ENCODE measurements around the gene MRPL34.
"Not testable (repeated sequence)": the region's sequence is repeated elsewhere in the genome, so short reads cannot be mapped to it uniquely, and the experiment has no call there.

Gene MRPL34

DNA sequence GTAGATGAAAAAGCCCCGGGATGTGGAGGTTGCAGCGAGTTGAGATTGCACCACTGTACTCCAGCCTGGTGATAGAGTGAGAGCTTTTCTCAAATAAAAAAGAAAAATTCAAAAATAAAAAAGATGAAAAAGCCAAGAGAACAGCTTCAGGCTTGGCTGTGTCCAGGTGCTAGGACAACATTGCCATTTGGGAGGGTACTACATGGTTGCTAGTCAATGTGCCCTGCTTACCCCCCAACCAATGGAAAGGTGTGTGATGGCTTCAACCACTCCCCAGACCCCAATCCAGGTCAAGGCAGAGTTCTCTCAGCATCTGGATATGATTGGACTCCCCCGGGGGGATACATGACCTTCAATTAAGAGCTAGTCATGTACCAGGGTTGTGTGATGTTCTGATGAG, 26.2 kb upstream of the MRPL34 start:
- Mint-ChIP-seq H3K4me3 (no peak overlapping the region), H3K27ac (no peak overlapping the region), H3K4me1 (peaks cover 25% of the 10 kb centered on the region), H3K9me3 (no peaks in the 10 kb centered on the region), H3K36me3 (peaks cover 38% of the 10 kb centered on the region), H3K27me3 (no peaks in the 10 kb centered on the region)
- no peak for ATAC-seq

GRCh38 chr19:17281391-17282304, 24.0 kb upstream of the MRPL34 start, which contains the start of gene ANKLE1:
TSS of gene ANKLE1 (plus strand) at chr19:17281901. CDS start at chr19:17281921, 20 bp downstream.
- H3K4me1 Mint-ChIP-seq: peaks cover 25% of the 10 kb centered on the region
- no peaks in the 10 kb centered on the region for H3K9me3 Mint-ChIP-seq
- H3K36me3 Mint-ChIP-seq: peaks cover 36% of the 10 kb centered on the region
- peak; percentile 83 for ATAC-seq
- no peaks in the 10 kb centered on the region for H3K27me3 Mint-ChIP-seq
- H3K4me3 Mint-ChIP-seq: peak within 1 kb of the TSS; percentile 87
- H3K27ac Mint-ChIP-seq: peak within 1 kb of the TSS; percentile 83

- H3K27me3 Mint-ChIP-seq: no peaks in the 10 kb centered on the region
- H3K4me1 Mint-ChIP-seq: peaks cover 25% of the 10 kb centered on the region
- H3K27ac Mint-ChIP-seq: peak overlapping the region; percentile 83
- peak; percentile 90 for ATAC-seq
- H3K9me3 Mint-ChIP-seq: no peaks in the 10 kb centered on the region
- H3K36me3 Mint-ChIP-seq: peaks cover 29% of the 10 kb centered on the region
- H3K4me3 Mint-ChIP-seq: peak overlapping the region; percentile 87
These were observed 23.1 kb upstream of the MRPL34 start for GRCh38 chr19:17282488-17283125.

DNA sequence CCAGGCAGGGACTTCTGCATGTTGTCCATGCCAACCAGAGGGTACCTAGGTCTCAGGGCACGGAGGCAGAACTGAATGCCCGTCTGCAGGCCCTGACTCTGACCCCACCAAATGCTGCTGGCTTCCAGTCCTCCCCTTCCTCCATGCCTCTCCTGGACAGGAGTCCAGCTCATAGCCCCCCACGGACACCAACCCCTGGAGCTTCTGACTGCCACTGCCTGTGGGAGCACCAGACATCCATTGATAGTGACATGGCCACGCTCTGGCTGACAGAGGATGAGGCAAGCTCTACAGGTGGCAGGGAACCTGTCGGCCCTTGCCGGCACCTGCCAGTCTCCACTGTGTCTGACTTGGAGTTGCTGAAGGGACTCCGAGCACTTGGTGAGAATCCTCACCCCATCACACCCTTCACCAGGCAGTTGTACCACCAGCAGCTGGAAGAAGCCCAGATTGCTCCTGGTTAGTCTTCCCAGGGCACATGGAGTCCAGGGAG, 22.1 kb upstream of the MRPL34 start:
- Mint-ChIP-seq H3K36me3 (peaks cover 26% of the 10 kb centered on the region), H3K4me1 (peaks cover 25% of the 10 kb centered on the region), H3K4me3 (no peak overlapping the region), H3K27me3 (no peaks in the 10 kb centered on the region), H3K9me3 (no peaks in the 10 kb centered on the region), H3K27ac (no peak overlapping the region)
- no peak for ATAC-seq

GRCh38 chr19:17285415-17286135, 20.1 kb upstream of the MRPL34 start:
- H3K4me1 Mint-ChIP-seq: peaks cover 25% of the 10 kb centered on the region
- no peak overlapping the region for H3K4me3 Mint-ChIP-seq
- H3K27ac Mint-ChIP-seq: no peak overlapping the region
- no peaks in the 10 kb centered on the region for H3K27me3 Mint-ChIP-seq
- ATAC-seq: no peak
- no peaks in the 10 kb centered on the region for H3K9me3 Mint-ChIP-seq
- peaks cover 26% of the 10 kb centered on the region for H3K36me3 Mint-ChIP-seq

GRCh38 chr19:17286263-17286662, 19.4 kb upstream of the MRPL34 start:
- Mint-ChIP-seq H3K36me3 (peaks cover 26% of the 10 kb centered on the region), H3K4me1 (peaks cover 23% of the 10 kb centered on the region), H3K27me3 (no peaks in the 10 kb centered on the region), H3K4me3 (no peak overlapping the region), H3K9me3 (no peaks in the 10 kb centered on the region), H3K27ac (no peak overlapping the region)
- ATAC-seq: no peak

GRCh38 chr19:17286752-17287151, 18.9 kb upstream of the MRPL34 start:
- Mint-ChIP-seq H3K36me3 (peaks cover 26% of the 10 kb centered on the region), H3K9me3 (no peaks in the 10 kb centered on the region), H3K4me1 (peaks cover 20% of the 10 kb centered on the region), H3K27me3 (no peaks in the 10 kb centered on the region), H3K27ac (no peak overlapping the region), H3K4me3 (no peak overlapping the region)
- no peak for ATAC-seq

- peak; percentile 37 for ATAC-seq
- H3K4me3 Mint-ChIP-seq: no peak overlapping the region
- peaks cover 16% of the 10 kb centered on the region for H3K36me3 Mint-ChIP-seq
- H3K27me3 Mint-ChIP-seq: no peaks in the 10 kb centered on the region
- no peaks in the 10 kb centered on the region for H3K9me3 Mint-ChIP-seq
- peaks cover 11% of the 10 kb centered on the region for H3K4me1 Mint-ChIP-seq
- no peak overlapping the region for H3K27ac Mint-ChIP-seq
These were observed 16.2 kb upstream of the MRPL34 start for GRCh38 chr19:17289489-17289888.

DNA sequence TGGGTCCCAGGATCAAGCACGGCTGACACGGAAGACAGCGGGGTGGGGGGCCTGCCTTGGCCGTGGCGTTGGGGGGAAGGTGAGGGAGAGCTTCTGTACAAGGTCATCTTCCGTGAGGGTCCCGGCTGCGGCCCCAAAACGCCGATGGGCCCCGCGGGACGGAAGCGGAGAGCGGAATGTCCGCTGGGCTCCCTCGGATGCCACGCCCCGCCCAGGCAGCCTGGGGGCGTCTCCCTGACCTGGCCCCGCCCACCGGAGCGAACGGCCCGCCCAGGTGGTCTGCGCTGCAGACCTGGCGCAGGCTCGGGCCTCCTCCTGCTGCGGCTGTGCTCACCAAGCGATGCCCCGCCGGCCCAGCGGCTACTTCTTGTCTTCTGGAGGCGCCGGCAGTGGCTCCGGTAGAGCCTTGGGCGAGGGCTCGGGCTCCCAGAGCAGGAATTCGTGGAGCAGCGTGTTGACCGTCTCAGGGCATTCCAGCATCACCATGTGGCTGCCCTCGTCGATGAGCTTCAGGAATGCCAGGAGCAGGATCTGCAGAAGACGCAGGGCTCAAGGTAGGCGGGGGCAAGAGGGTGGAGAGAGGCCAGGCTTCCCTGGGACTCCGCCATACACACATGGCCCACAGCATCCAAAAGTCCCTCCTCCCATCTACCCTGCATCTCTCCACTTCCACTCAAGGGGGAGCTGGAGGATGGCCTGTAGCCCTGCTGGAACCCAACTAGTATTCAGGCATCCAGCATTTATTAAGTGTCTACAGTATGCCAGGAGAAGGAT, 13.2 kb upstream of the MRPL34 start:
- H3K27ac Mint-ChIP-seq: peak overlapping the region; percentile 81
- peak; percentile 96 for ATAC-seq
- H3K4me1 Mint-ChIP-seq: peaks cover 11% of the 10 kb centered on the region
- no peaks in the 10 kb centered on the region for H3K9me3 Mint-ChIP-seq
- H3K4me3 Mint-ChIP-seq: peak overlapping the region; percentile 76
- H3K36me3 Mint-ChIP-seq: peaks cover 7% of the 10 kb centered on the region
- no peaks in the 10 kb centered on the region for H3K27me3 Mint-ChIP-seq

DNA sequence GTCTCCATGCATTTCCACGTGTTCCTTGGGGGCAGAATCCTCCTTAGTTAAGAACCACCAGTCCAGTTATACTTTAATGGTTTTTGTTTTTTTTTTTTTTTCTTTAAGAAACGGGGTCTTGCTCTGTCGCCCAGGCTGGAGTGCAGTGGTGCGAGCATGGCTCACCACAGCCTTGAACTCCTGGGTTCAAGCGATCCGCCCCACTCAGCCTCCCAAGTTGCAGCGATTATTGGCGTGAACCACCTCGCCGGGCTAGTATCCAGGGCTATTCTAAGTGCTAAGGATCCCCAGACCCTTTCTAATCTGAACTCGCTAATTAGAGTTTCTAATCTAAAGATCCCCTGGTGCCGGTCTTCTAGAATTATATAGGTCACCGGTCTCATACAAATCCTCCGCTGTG, 12.1 kb upstream of the MRPL34 start:
- no peak for ATAC-seq
- peaks cover 11% of the 10 kb centered on the region for H3K4me1 Mint-ChIP-seq
- H3K27me3 Mint-ChIP-seq: no peaks in the 10 kb centered on the region
- H3K36me3 Mint-ChIP-seq: peaks cover 7% of the 10 kb centered on the region
- no peak overlapping the region for H3K27ac Mint-ChIP-seq
- no peaks in the 10 kb centered on the region for H3K9me3 Mint-ChIP-seq
- H3K4me3 Mint-ChIP-seq: no peak overlapping the region

DNA sequence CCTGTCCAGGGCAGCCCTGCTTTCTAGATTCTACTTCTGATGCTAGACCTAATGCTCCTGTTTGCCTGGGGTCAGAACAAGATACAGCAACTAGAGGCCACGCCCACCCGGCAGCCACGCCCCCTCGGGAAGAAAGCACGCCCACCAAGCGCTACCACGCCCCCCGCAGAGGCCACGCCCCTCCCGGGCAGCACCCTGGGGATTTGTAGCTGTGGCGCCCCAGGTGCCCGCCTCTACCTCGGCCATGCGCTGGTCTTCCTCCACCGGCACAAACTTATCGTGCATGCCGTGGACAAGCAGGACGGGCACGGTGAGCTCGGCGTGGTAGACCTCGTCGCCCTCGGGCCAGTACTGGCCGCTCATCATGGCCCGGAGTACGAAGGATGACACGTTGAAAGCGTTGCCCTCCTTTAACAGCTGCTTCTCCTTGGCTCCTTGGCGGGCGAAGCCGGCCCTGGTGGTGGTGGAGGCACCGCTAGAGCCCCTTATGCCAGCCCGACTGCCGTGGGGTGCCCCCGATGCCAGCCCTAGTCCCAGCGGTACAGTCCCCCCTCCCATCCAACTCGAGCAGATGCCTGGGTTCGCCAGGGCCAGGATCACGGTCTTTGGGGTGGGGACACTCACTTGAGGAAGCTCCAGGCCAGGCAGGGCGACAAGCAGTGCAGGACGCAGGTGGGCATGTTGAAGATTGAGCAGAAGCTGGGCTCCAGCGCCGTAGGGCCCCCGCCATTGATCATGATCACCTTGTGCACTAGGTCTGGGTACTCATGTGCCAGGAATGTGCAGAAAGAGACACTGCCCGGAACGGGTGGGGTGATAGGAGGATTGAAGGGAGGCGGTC, 11.4 kb upstream of the MRPL34 start:
- H3K27me3 Mint-ChIP-seq: no peaks in the 10 kb centered on the region
- no peak overlapping the region for H3K4me3 Mint-ChIP-seq
- peaks cover 7% of the 10 kb centered on the region for H3K36me3 Mint-ChIP-seq
- no peak overlapping the region for H3K27ac Mint-ChIP-seq
- ATAC-seq: no peak
- H3K9me3 Mint-ChIP-seq: no peaks in the 10 kb centered on the region
- H3K4me1 Mint-ChIP-seq: peaks cover 11% of the 10 kb centered on the region

DNA sequence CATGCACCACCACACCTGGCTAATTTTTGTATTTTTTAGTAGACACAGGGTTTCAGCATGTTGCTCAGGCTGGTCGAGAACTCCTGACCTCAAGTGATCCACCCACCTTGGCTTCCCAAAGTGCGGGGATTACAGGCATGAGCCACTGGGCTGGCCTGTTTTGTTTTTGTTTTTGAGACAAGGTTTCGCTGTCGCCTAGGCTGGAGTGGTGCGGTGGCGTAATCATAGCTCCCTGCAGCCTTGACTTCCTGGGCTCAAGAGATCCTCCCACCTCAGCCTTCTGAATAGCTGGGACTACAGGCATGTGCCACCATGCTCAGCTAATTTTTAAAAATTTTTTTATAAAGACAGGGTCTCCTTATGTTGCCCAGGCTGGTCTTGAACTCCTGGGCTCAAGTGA, 10.1 kb upstream of the MRPL34 start:
- not testable (repeated sequence) for H3K27me3 Mint-ChIP-seq, ATAC-seq, H3K9me3 Mint-ChIP-seq, H3K27ac Mint-ChIP-seq, H3K36me3 Mint-ChIP-seq, H3K4me3 Mint-ChIP-seq
- peaks cover 11% of the 10 kb centered on the region for H3K4me1 Mint-ChIP-seq

- no peaks in the 10 kb centered on the region for H3K27me3 Mint-ChIP-seq
These were observed 9.4 kb upstream of the MRPL34 start for GRCh38 chr19:17296273-17296672.

DNA sequence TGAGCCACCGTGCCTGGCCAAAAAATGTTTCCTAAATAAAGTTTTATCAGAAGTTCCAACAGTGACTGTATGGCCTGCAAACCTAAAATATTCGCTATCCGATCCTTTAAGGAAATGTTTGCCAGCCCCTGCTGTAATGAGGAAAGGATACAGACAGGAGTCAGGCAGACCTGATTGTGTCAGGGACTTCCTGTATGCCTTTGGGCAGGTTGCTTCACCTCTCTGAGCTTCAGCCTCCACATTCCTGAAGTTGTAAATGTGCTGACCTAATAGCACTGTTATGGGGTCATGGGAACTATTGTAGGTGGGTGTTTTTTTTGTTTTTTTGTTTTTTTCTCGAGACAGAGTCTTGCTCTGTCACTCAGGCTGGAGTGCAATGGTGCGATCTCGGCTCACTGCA, 8.7 kb upstream of the MRPL34 start:
- Mint-ChIP-seq H3K4me1 (peaks cover 8% of the 10 kb centered on the region), H3K9me3 (no peaks in the 10 kb centered on the region), H3K27ac (no peak overlapping the region), H3K36me3 (peaks cover 7% of the 10 kb centered on the region), H3K4me3 (no peak overlapping the region), H3K27me3 (no peaks in the 10 kb centered on the region)
- ATAC-seq: no peak

More at GRCh38 chr19:17296273-17296672, 9.4 kb upstream of the MRPL34 start:
- no peak for ATAC-seq
- peaks cover 11% of the 10 kb centered on the region for H3K4me1 Mint-ChIP-seq
- peaks cover 7% of the 10 kb centered on the region for H3K36me3 Mint-ChIP-seq
- H3K9me3 Mint-ChIP-seq: no peaks in the 10 kb centered on the region
- no peak overlapping the region for H3K27ac Mint-ChIP-seq
- no peak overlapping the region for H3K4me3 Mint-ChIP-seq
